ENCODE results near the gene PCED1B. TPM values are rescaled to one million over a fixed set of nuclear protein-coding genes. Genes with fewer than 3 reads are reported as not detected.

PCED1B gene
- total RNA-seq, 1 donor from 2014 or later, result 0.41 TPM

GRCh38 chr12:47098099-47098498 lies 18.7 kb downstream of the PCED1B start:
- Mint-ChIP-seq H3K36me3 (no peaks in the 10 kb centered on the region), H3K4me3 (no peak overlapping the region), H3K9me3 (no peaks in the 10 kb centered on the region), H3K27ac (no peak overlapping the region), H3K27me3 (no peaks in the 10 kb centered on the region), H3K4me1 (ENCODE audit: unreplicated experiment) (no peaks in the 10 kb centered on the region)
- no peak for TF ChIP-seq CTCF (conservative IDR thresholded peaks at IDR 0.05)
- DNase-seq (ENCODE audit: extremely low spot score, unreplicated experiment), result no peak

- TF ChIP-seq CTCF (conservative IDR thresholded peaks at IDR 0.05), result no peak
- DNase-seq (ENCODE audit: extremely low spot score, unreplicated experiment), result no peak
- Mint-ChIP-seq H3K4me1 (ENCODE audit: unreplicated experiment) (no peaks in the 10 kb centered on the region), H3K36me3 (no peaks in the 10 kb centered on the region), H3K4me3 (no peak overlapping the region), H3K27ac (no peak overlapping the region), H3K9me3 (no peaks in the 10 kb centered on the region), H3K27me3 (no peaks in the 10 kb centered on the region)
Observed at GRCh38 chr12:47099610-47100009, 20.2 kb downstream of the PCED1B start.

- no peak for TF ChIP-seq CTCF (conservative IDR thresholded peaks at IDR 0.05)
- no peak for DNase-seq (ENCODE audit: extremely low spot score, unreplicated experiment)
- Mint-ChIP-seq H3K27me3 (no peaks in the 10 kb centered on the region), H3K4me3 (no peak overlapping the region), H3K4me1 (ENCODE audit: unreplicated experiment) (peaks cover 1% of the 10 kb centered on the region), H3K36me3 (no peaks in the 10 kb centered on the region), H3K27ac (no peak overlapping the region), H3K9me3 (no peaks in the 10 kb centered on the region)
Observed at GRCh38 chr12:47100160-47100559, 20.7 kb downstream of the PCED1B start.

- Mint-ChIP-seq H3K36me3 (no peaks in the 10 kb centered on the region), H3K9me3 (no peaks in the 10 kb centered on the region), H3K4me1 (ENCODE audit: unreplicated experiment) (peaks cover 10% of the 10 kb centered on the region), H3K4me3 (no peak overlapping the region), H3K27ac (no peak overlapping the region), H3K27me3 (no peaks in the 10 kb centered on the region)
- TF ChIP-seq CTCF (conservative IDR thresholded peaks at IDR 0.05), result no peak
- DNase-seq (ENCODE audit: extremely low spot score, unreplicated experiment), result no peak
Observed at GRCh38 chr12:47102406-47102805, 23.0 kb downstream of the PCED1B start.

GRCh38 chr12:47102845-47103651 lies 23.6 kb downstream of the PCED1B start:
- no peaks in the 10 kb centered on the region for H3K36me3 Mint-ChIP-seq
- H3K4me3 Mint-ChIP-seq, result no peak overlapping the region
- H3K9me3 Mint-ChIP-seq, result no peaks in the 10 kb centered on the region

More at GRCh38 chr12:47102845-47103651, 23.6 kb downstream of the PCED1B start:
- H3K4me1 Mint-ChIP-seq (ENCODE audit: unreplicated experiment), result peaks cover 10% of the 10 kb centered on the region
- DNase-seq (ENCODE audit: extremely low spot score, unreplicated experiment), result no peak
- H3K27ac Mint-ChIP-seq, result no peak overlapping the region
- no peak for TF ChIP-seq CTCF (conservative IDR thresholded peaks at IDR 0.05)
- no peaks in the 10 kb centered on the region for H3K27me3 Mint-ChIP-seq
